ENCODE measurements around the gene CCT5. TPM values are rescaled to one million over a fixed set of nuclear protein-coding genes. Genes with fewer than 3 reads are reported as not detected.

CCT5 gene
- total and polyA plus RNA-seq, 10 of the 15 experiments (the other 5 are each of a cell fraction or from before 2014, with no cell fraction given): 376 to 637 (median 543) TPM

DNA sequence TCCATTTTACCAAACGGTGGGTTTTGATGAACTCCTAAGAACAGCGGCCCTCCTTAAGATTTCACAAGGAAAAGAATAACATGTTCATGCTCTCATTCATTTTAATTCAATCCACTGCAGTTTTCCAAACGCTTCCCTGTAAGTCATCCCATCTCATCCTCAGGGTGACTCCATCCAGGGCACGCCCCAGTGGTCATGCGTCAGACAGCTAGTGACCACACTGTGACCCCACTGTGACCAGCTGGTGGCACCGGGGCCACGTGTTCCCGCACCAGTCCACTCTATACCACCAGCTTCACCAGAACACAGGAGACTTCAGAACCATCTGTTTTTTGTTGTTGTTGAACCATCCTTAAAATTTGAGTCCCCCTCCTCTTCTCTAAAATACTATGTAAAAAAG is 14.7 kb upstream of the CCT5 start:
- Histone ChIP-seq H3K9me3 (replicated peaks; ENCODE audit: control insufficient read depth, insufficient read depth, low read length) (no peaks in the 10 kb centered on the region), H3K27me3 (replicated peaks in 1 of 2; ENCODE audit: control insufficient read depth in 2 of 2, insufficient read depth in 2 of 2, low read length in 1 of 2) (no peaks in the 10 kb centered on the region), H3K4me2 (ENCODE audit: control insufficient read depth, insufficient read depth) (no peak overlapping the region), H2AFZ (ENCODE audit: control insufficient read depth, low read depth, low read length) (no peak overlapping the region), H3K36me3 (ENCODE audit: control insufficient read depth in 2 of 2, insufficient read depth in 2 of 2, low read length in 1 of 2) (peaks cover 0 to 2% of the 10 kb centered on the region in 2 experiments; a peak in 2 of 4 replicates), H4K20me1 (ENCODE audit: control insufficient read depth, insufficient read depth) (no peaks in the 10 kb centered on the region), H3K79me2 (ENCODE audit: control insufficient read depth, insufficient read depth, low read length) (no peaks in the 10 kb centered on the region), H3K4me3 (no peak overlapping the region), H3K9ac (ENCODE audit: control insufficient read depth, insufficient read depth, low read length) (no peak overlapping the region), H3K27ac (ENCODE audit: control insufficient read depth, insufficient read depth) (no peak overlapping the region), H3K4me1 (ENCODE audit: control insufficient read depth, insufficient read depth, low read length) (no peaks in the 10 kb centered on the region)
- SMC1A ChIA-PET (ENCODE audit: uncharacterized antibody, unreplicated experiment): no interaction called here
- POLR2A ChIA-PET: no interaction called here
- RAD21 ChIA-PET (ENCODE audit: unreplicated experiment): no interaction called here
- no peak for DNase-seq (ENCODE audit: low read depth, low spot score)
- in situ Hi-C loops (cut with MboI) (no loop called here), intact Hi-C loops (cut with micrococcal nuclease; ENCODE audit: unreplicated experiment) (no loop called here)
- TF ChIP-seq NR2C1 (IDR thresholded peaks at IDR 0.05) (no peak), STAT1 (conservative IDR thresholded peaks at IDR 0.05) (no peak)
- TF ChIP-seq, protein P1, sequence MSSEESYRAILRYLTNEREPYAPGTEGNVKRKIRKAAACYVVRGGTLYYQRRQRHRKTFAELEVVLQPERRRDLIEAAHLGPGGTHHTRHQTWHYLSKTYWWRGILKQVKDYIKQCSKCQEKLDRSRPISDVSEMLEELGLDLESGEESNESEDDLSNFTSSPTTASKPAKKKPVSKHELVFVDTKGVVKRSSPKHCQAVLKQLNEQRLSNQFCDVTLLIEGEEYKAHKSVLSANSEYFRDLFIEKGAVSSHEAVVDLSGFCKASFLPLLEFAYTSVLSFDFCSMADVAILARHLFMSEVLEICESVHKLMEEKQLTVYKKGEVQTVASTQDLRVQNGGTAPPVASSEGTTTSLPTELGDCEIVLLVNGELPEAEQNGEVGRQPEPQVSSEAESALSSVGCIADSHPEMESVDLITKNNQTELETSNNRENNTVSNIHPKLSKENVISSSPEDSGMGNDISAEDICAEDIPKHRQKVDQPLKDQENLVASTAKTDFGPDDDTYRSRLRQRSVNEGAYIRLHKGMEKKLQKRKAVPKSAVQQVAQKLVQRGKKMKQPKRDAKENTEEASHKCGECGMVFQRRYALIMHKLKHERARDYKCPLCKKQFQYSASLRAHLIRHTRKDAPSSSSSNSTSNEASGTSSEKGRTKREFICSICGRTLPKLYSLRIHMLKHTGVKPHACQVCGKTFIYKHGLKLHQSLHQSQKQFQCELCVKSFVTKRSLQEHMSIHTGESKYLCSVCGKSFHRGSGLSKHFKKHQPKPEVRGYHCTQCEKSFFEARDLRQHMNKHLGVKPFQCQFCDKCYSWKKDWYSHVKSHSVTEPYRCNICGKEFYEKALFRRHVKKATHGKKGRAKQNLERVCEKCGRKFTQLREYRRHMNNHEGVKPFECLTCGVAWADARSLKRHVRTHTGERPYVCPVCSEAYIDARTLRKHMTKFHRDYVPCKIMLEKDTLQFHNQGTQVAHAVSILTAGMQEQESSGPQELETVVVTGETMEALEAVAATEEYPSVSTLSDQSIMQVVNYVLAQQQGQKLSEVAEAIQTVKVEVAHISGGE (CRISPR knock-in tag; IDR thresholded peaks at IDR 0.05): no peak
- TF ChIP-seq, protein P2, sequence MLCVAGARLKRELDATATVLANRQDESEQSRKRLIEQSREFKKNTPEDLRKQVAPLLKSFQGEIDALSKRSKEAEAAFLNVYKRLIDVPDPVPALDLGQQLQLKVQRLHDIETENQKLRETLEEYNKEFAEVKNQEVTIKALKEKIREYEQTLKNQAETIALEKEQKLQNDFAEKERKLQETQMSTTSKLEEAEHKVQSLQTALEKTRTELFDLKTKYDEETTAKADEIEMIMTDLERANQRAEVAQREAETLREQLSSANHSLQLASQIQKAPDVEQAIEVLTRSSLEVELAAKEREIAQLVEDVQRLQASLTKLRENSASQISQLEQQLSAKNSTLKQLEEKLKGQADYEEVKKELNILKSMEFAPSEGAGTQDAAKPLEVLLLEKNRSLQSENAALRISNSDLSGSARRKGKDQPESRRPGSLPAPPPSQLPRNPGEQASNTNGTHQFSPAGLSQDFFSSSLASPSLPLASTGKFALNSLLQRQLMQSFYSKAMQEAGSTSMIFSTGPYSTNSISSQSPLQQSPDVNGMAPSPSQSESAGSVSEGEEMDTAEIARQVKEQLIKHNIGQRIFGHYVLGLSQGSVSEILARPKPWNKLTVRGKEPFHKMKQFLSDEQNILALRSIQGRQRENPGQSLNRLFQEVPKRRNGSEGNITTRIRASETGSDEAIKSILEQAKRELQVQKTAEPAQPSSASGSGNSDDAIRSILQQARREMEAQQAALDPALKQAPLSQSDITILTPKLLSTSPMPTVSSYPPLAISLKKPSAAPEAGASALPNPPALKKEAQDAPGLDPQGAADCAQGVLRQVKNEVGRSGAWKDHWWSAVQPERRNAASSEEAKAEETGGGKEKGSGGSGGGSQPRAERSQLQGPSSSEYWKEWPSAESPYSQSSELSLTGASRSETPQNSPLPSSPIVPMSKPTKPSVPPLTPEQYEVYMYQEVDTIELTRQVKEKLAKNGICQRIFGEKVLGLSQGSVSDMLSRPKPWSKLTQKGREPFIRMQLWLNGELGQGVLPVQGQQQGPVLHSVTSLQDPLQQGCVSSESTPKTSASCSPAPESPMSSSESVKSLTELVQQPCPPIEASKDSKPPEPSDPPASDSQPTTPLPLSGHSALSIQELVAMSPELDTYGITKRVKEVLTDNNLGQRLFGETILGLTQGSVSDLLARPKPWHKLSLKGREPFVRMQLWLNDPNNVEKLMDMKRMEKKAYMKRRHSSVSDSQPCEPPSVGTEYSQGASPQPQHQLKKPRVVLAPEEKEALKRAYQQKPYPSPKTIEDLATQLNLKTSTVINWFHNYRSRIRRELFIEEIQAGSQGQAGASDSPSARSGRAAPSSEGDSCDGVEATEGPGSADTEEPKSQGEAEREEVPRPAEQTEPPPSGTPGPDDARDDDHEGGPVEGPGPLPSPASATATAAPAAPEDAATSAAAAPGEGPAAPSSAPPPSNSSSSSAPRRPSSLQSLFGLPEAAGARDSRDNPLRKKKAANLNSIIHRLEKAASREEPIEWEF (IDR thresholded peaks at IDR 0.05; ENCODE audit: insufficient replicate concordance, low read depth, low read length): no peak
- ATAC-seq: no peak
- BruUV-seq (replicated peaks): no TSS peak
- WGBS (ENCODE audit: insufficient coverage, insufficient replicate concordance, low lambda C conversion rate, missing lambda C conversion rate): 95% methylated on average over 8 of the region's 8 CpGs
- no peak for FAIRE-seq
- CTCF ChIA-PET: no interaction called here

Data from GM12878 (cell line).